H1 (cell line): ENCODE data around the gene CYBB. TPM values are rescaled to one million over a fixed set of nuclear protein-coding genes. Genes with fewer than 3 reads are reported as not detected.

Source experiments
- CTCF ChIA-PET: fragments of 300-600 bp; sonication (Branson Sonifier 250); formaldehyde crosslinking; loops from one replicate; lab custom pipeline; 2021; ENCODE audit not compliant: partially characterized antibody; lab: Charles Lee
- POLR2A ChIA-PET: fragments of 300-600 bp; sonication (Branson Sonifier 250); formaldehyde crosslinking; loops from one replicate; lab custom pipeline; 2021; ENCODE audit warnings: inconsistent platforms; ENCODE audit not compliant: partially characterized antibody; lab: Charles Lee
- DNase-seq, 2 experiments: peaks; one replicate each; pipeline versions ENCODE4 v3.0.0 to v3.0.0-alpha.2; 2010 to 2022; ENCODE audit warnings: low spot score in 2 of 2, low read depth in 1 of 2, mixed read lengths in 1 of 2
- FAIRE-seq: peaks from 2 replicates; lab custom pipeline; 2011; peaks lifted over from hg19 to GRCh38; lab: Jason Lieb, UNC
- H2AFZ ChIP-seq: 2 replicates; pipeline ENCODE4 v1.8.1; 2012; ENCODE audit warnings: low read length, inconsistent platforms
- H2AK5ac ChIP-seq: 2 replicates; pipeline ENCODE4 v1.6.1; 2013; ENCODE audit warnings: low read depth, low read length
- H2BK120ac ChIP-seq: replicated peaks from 2 replicates; pipeline ENCODE3; 2013; ENCODE audit warnings: low read depth, low read length, inconsistent platforms
- H2BK12ac ChIP-seq: 2 replicates; pipeline ENCODE4 v1.6.1; 2013; ENCODE audit warnings: low read depth, low read length
- H2BK15ac ChIP-seq: 2 replicates; pipeline ENCODE4 v1.6.1; 2013; ENCODE audit warnings: low read length
- H2BK20ac ChIP-seq: 2 replicates; pipeline ENCODE4 v1.6.1; 2013; ENCODE audit warnings: low read length
- H2BK5ac ChIP-seq: 2 replicates; pipeline ENCODE4 v1.6.1; 2013; ENCODE audit warnings: low read depth, low read length
- H3K14ac ChIP-seq: 2 replicates; pipeline ENCODE4 v1.6.1; 2013; ENCODE audit warnings: inconsistent platforms; ENCODE audit not compliant: insufficient read length
- H3K18ac ChIP-seq: 2 replicates; pipeline ENCODE4 v1.6.1; 2013; ENCODE audit warnings: low read length; ENCODE audit errors: extremely low read depth
- H3K23ac ChIP-seq: 2 replicates; pipeline ENCODE4 v1.6.1; 2013; ENCODE audit warnings: inconsistent platforms; ENCODE audit not compliant: insufficient read length
- H3K23me2 ChIP-seq: 2 replicates; pipeline ENCODE4 v1.6.1; 2013; ENCODE audit warnings: low read depth, low read length
- H3K27ac ChIP-seq: 2 replicates; pipeline ENCODE4 v1.6.1; 2011; ENCODE audit warnings: low read depth, low read length, inconsistent platforms
- H3K27me3 ChIP-seq, 4 experiments: replicated peaks in 1 of 4; 1 replicate in 1 of 4; 2 replicates in 3 of 4; pipeline versions ENCODE4 v1.6.1 to v1.8.1; 2011 to 2013; ENCODE audit warnings: low read length in 3 of 4, mild to moderate bottlenecking in 3 of 4, inconsistent platforms in 2 of 4, mixed read lengths in 2 of 4, moderate library complexity in 1 of 4; ENCODE audit not compliant: control insufficient read depth in 3 of 4, insufficient read depth in 3 of 4; ENCODE audit errors: extremely low read depth in 1 of 4
- H3K36me3 ChIP-seq, 4 experiments: 2 replicates each; pipeline versions ENCODE4 v1.6.1 to v1.8.1; 2011 to 2013; ENCODE audit warnings: mild to moderate bottlenecking in 4 of 4, low read length in 3 of 4, moderate library complexity in 2 of 4, control low read depth in 1 of 4, inconsistent platforms in 1 of 4; ENCODE audit not compliant: insufficient read depth in 4 of 4, control insufficient read depth in 2 of 4
- H3K4ac ChIP-seq: replicated peaks from 2 replicates; pipeline ENCODE3; 2013; ENCODE audit warnings: low read length, low read depth, mixed read lengths, inconsistent platforms; ENCODE audit not compliant: insufficient read length
- H3K4me1 ChIP-seq, 4 experiments: replicated peaks in 1 of 4; 1 replicate in 1 of 4; 2 replicates in 3 of 4; pipeline versions ENCODE4 v1.6.1 to v1.8.1; 2011 to 2013; ENCODE audit warnings: low read length in 3 of 4, inconsistent platforms in 2 of 4, mixed read lengths in 1 of 4; ENCODE audit not compliant: insufficient read depth in 4 of 4, control insufficient read depth in 3 of 4
- H3K4me2 ChIP-seq, 2 experiments: 2 replicates each; pipeline versions ENCODE4 v1.6.1 to v1.8.1; 2011 to 2013; ENCODE audit warnings: low read depth in 2 of 2, low read length in 2 of 2, control low read depth in 1 of 2, inconsistent platforms in 1 of 2, mild to moderate bottlenecking in 1 of 2; ENCODE audit not compliant: insufficient read depth in 1 of 2
- H3K4me3 ChIP-seq, 4 experiments: fragments of 200-600, 300-600 bp in 1 of 4; sonication (generic), shearing (Covaris generic), sonication (Bioruptor Twin) in 1 of 4; 2 replicates each; pipeline versions ENCODE4 v1.5.1 to v1.8.1; 2011 to 2016; ENCODE audit warnings: low read length in 4 of 4, low read depth in 3 of 4, control low read depth in 2 of 4, inconsistent platforms in 2 of 4, mild to moderate bottlenecking in 2 of 4, mixed read lengths in 1 of 4, moderate library complexity in 1 of 4; ENCODE audit not compliant: insufficient read depth in 2 of 4; ENCODE audit errors: extremely low read depth in 1 of 4
- H3K56ac ChIP-seq: replicated peaks from 2 replicates; pipeline ENCODE3; 2013; ENCODE audit warnings: low read depth, mild to moderate bottlenecking, mixed read lengths, low read length, inconsistent platforms; ENCODE audit not compliant: insufficient read length
- H3K79me1 ChIP-seq: 2 replicates; pipeline ENCODE4 v1.6.1; 2013; ENCODE audit warnings: low read depth, low read length, control low read depth
- H3K79me2 ChIP-seq, 2 experiments: 2 replicates each; pipeline versions ENCODE4 v1.6.1 to v1.8.1; 2012 to 2013; ENCODE audit warnings: low read length in 2 of 2, mild to moderate bottlenecking in 2 of 2, inconsistent platforms in 1 of 2; ENCODE audit not compliant: insufficient read depth in 2 of 2, control insufficient read depth in 1 of 2
- H3K9ac ChIP-seq, 4 experiments: replicated peaks in 1 of 4; 1 replicate in 1 of 4; 2 replicates in 3 of 4; pipeline versions ENCODE4 v1.6.1 to v1.8.1; 2011 to 2013; ENCODE audit warnings: low read depth in 3 of 4, low read length in 3 of 4, control low read depth in 2 of 4, mild to moderate bottlenecking in 2 of 4, moderate library complexity in 2 of 4, inconsistent platforms in 1 of 4; ENCODE audit errors: extremely low read depth in 1 of 4
- H3K9me3 ChIP-seq, 2 experiments: 2 replicates each; pipeline versions ENCODE4 v1.6.1 to v1.8.1; 2012 to 2013; ENCODE audit warnings: mild to moderate bottlenecking in 2 of 2, moderate library complexity in 2 of 2, control low read depth in 1 of 2, inconsistent platforms in 1 of 2, low read depth in 1 of 2, low read length in 1 of 2, mixed read lengths in 1 of 2; ENCODE audit not compliant: insufficient read depth in 2 of 2
- H4K20me1 ChIP-seq, 2 experiments: replicated peaks in 1 of 2; 2 replicates each; pipeline versions ENCODE3 to v1.8.1; 2011 to 2013; ENCODE audit warnings: inconsistent platforms in 2 of 2, low read length in 2 of 2, mild to moderate bottlenecking in 1 of 2; ENCODE audit not compliant: insufficient read depth in 2 of 2, control insufficient read depth in 1 of 2
- H4K5ac ChIP-seq: 2 replicates; pipeline ENCODE4 v1.6.1; 2013; ENCODE audit warnings: low read length, low read depth, mixed read lengths, inconsistent platforms; ENCODE audit not compliant: insufficient read length
- H4K8ac ChIP-seq: 2 replicates; pipeline ENCODE4 v1.8.0; 2013; ENCODE audit warnings: mild to moderate bottlenecking, moderate library complexity, low read length, inconsistent platforms; ENCODE audit not compliant: insufficient read depth; ENCODE audit errors: extremely low read depth
- H4K91ac ChIP-seq: replicated peaks from 2 replicates; pipeline ENCODE3; 2013; ENCODE audit warnings: low read length, mixed read lengths, inconsistent platforms; ENCODE audit not compliant: insufficient read length
- BACH1 ChIP-seq: IDR thresholded peaks from 2 replicates; pipeline ENCODE4 v1.6.1; 2012; ENCODE audit warnings: low read length, improper control_type of control experiment
- BCL11A ChIP-seq, 2 experiments: IDR thresholded peaks; one replicate each; pipeline ENCODE4 v1.6.1; 2011; ENCODE audit warnings: low read depth in 2 of 2, low read length in 2 of 2, mild to moderate bottlenecking in 2 of 2
- CHD1 ChIP-seq: IDR thresholded peaks from 2 replicates; pipeline ENCODE4 v1.6.1; 2012; ENCODE audit warnings: low read depth, low read length, improper control_type of control experiment
- CREB1 ChIP-seq: IDR thresholded peaks from 2 replicates; pipeline ENCODE4 v1.6.1; 2012; ENCODE audit warnings: inconsistent platforms
- GABPA ChIP-seq: IDR thresholded peaks from 2 replicates; pipeline ENCODE4 v1.6.1; 2011; ENCODE audit warnings: mild to moderate bottlenecking, low read length, moderate library complexity, borderline replicate concordance; ENCODE audit not compliant: insufficient read depth
- JUN ChIP-seq: IDR thresholded peaks from 2 replicates; pipeline ENCODE4 v1.6.1; 2011; ENCODE audit warnings: low read depth, mild to moderate bottlenecking, improper control_type of control experiment, low read length
- KDM5A ChIP-seq: fragments of 200-600 bp; IDR thresholded peaks from 2 replicates; pipeline ENCODE4 v1.7.1; 2012; ENCODE audit warnings: mild to moderate bottlenecking, low read length, inconsistent platforms, mixed read lengths
- NANOG ChIP-seq: IDR thresholded peaks from 2 replicates; pipeline ENCODE4 v1.6.1; 2011; ENCODE audit warnings: low read length, low read depth, mild to moderate bottlenecking, inconsistent platforms; ENCODE audit not compliant: insufficient read depth, poor library complexity, severe bottlenecking
- RBBP5 ChIP-seq: IDR thresholded peaks from 2 replicates; pipeline ENCODE4 v1.7.1; 2012; ENCODE audit warnings: low read depth, mild to moderate bottlenecking, inconsistent platforms, low read length, moderate library complexity, borderline replicate concordance
- RNF2 ChIP-seq: fragments of 200-900, 300-1000 bp; sonication (generic); IDR thresholded peaks from 2 replicates; pipeline ENCODE4 v1.7.1; 2016; ENCODE audit warnings: borderline replicate concordance, low read depth, mild to moderate bottlenecking, antibody characterized with exemption, low read length; ENCODE audit not compliant: poor library complexity, severe bottlenecking; ENCODE audit errors: missing control alignments
- RXRA ChIP-seq: IDR thresholded peaks from 2 replicates; pipeline ENCODE4 v1.6.1; 2011; ENCODE audit warnings: low read depth, mild to moderate bottlenecking, low read length, moderate library complexity; ENCODE audit not compliant: insufficient read depth
- SIX5 ChIP-seq: IDR thresholded peaks from 2 replicates; pipeline ENCODE4 v1.6.1; 2011; ENCODE audit warnings: mild to moderate bottlenecking, low read depth, low read length
- SP1 ChIP-seq: IDR thresholded peaks from 2 replicates; pipeline ENCODE4 v1.6.1; 2011; ENCODE audit warnings: low read depth, low read length
- SP4 ChIP-seq: IDR thresholded peaks from 2 replicates; pipeline ENCODE4 v1.6.1; 2012; ENCODE audit warnings: low read length, inconsistent platforms
- TCF12 ChIP-seq: IDR thresholded peaks from 2 replicates; pipeline ENCODE4 v1.6.1; 2011; ENCODE audit warnings: low read depth, mild to moderate bottlenecking, low read length
- TEAD4 ChIP-seq: IDR thresholded peaks from 2 replicates; pipeline ENCODE4 v1.6.1; 2012; ENCODE audit warnings: low read depth, low read length, inconsistent platforms, mixed read lengths
- YY1 ChIP-seq: IDR thresholded peaks from 2 replicates; pipeline ENCODE4 v1.6.1; 2011; ENCODE audit warnings: low read depth, mild to moderate bottlenecking, low read length
- whole genome bisulfite sequencing, 2 experiments: shearing (Covaris generic) in 1 of 2; methylation state at CpG; one replicate each; pipeline versions ENCODE4 v1.1.6 to v1.1.7; 2013 to 2015; ENCODE audit warnings: low lambda C conversion rate in 2 of 2, mixed read lengths in 2 of 2, inconsistent platforms in 1 of 2, low coverage in 1 of 2, missing lambda C conversion rate in 1 of 2; ENCODE audit not compliant: insufficient replicate concordance in 2 of 2, insufficient coverage in 1 of 2, insufficient read length in 1 of 2; ENCODE audit errors: extremely low coverage in 1 of 2, missing lambda C conversion rate in 1 of 2; 5-methylcytosine and 5-hydroxymethylcytosine counted together
- polyA plus RNA-seq, 7 experiments: library from polyadenylated mRNA; depleted of rRNA in 3 of 7; stranded (reverse) in 5 of 7; unstranded in 2 of 7; fragments of >200 nt in 5 of 7; fragments of 200-250 nt in 2 of 7; gene quantifications; 1 replicate in 5 of 7; 2 replicates in 1 of 7; 4 replicates in 1 of 7; pipeline versions ENCODE4 v1.2.1 to v1.2.3, GENCODE V29; 2011 to 2013; ENCODE audit warnings: missing spikeins in 2 of 7, mixed read lengths in 2 of 7
- total RNA-seq: library from RNA; stranded (reverse); fragmentation: NEBNext Ultra II Directional; extraction: Animal tissue kit (Norgen Biotek cat#: 25700); gene quantifications from 2 replicates; pipeline ENCODE4 v1.2.1, GENCODE V29; 2021

CYBB gene
- total and polyA plus RNA-seq, 2 of the 8 experiments (the other 6 are each of a cell fraction or from before 2014, with no cell fraction given) = 0.03 to 0.09 TPM

GRCh38 chrX:37781081-37781480 lies 1.2 kb downstream of the CYBB start:
- Histone ChIP-seq H3K79me2 (no peaks in the 10 kb centered on the region), H4K8ac (no peak overlapping the region), H2BK15ac (no peak overlapping the region), H3K23me2 (no peaks in the 10 kb centered on the region), H3K27me3 (no peaks in the 10 kb centered on the region), H3K27ac (no peak overlapping the region), H3K79me1 (no peaks in the 10 kb centered on the region), H3K56ac (no peak overlapping the region), H4K20me1 (no peaks in the 10 kb centered on the region), H3K36me3 (no peaks in the 10 kb centered on the region), H3K4me2 (no peak overlapping the region), H2BK12ac (no peak overlapping the region), H3K4me3 (no peak overlapping the region), H2BK120ac (no peak overlapping the region), H3K14ac (no peak overlapping the region), H4K91ac (no peak overlapping the region), H3K9ac (no peak overlapping the region), H2BK20ac (no peak overlapping the region), H4K5ac (no peak overlapping the region), H2AK5ac (no peak overlapping the region), H3K23ac (no peak overlapping the region), H3K4me1 (no peaks in the 10 kb centered on the region), H2AFZ (no peak overlapping the region), H3K9me3 (no peaks in the 10 kb centered on the region), H3K4ac (no peak overlapping the region), H3K18ac (no peak overlapping the region), H2BK5ac (no peak overlapping the region)
- DNase-seq (no peak), FAIRE-seq (no peak)
- ChIA-PET POLR2A (no interaction called here), CTCF (no interaction called here)
- 100% methylated on average over 4 of the region's 4 CpGs; no CpG with 5 or more reads in 1 of the 2 experiments for WGBS, 2 experiments
- TF ChIP-seq SP1 = no peak
- TF ChIP-seq KDM5A = no peak
- no peak for TF ChIP-seq TEAD4
- no peak for TF ChIP-seq NANOG
- no peak for TF ChIP-seq SP4
- no peak for TF ChIP-seq SIX5
- TF ChIP-seq RXRA = no peak
- no peak for TF ChIP-seq CREB1
- no peak for TF ChIP-seq RBBP5
- TF ChIP-seq BACH1 = no peak
- no peak for TF ChIP-seq JUN
- no peak for TF ChIP-seq YY1
- TF ChIP-seq CHD1 = no peak
- TF ChIP-seq TCF12 = no peak
- TF ChIP-seq RNF2 = no peak
- TF ChIP-seq BCL11A (IDR thresholded peaks at IDR 0.05; ENCODE audit: low read depth in 2 of 2, low read length in 2 of 2) = no peak
- no peak for TF ChIP-seq GABPA
